Thoracic aorta (tissue), 2 donors: ENCODE data around the gene ELOVL5. TPM values are rescaled to one million over a fixed set of nuclear protein-coding genes. Genes with fewer than 3 reads are reported as not detected.
"Not testable (repeated sequence)": the region's sequence is repeated elsewhere in the genome, so short reads cannot be mapped to it uniquely, and the experiment has no call there.

Experiments
- ATAC-seq: fragments of 150-250 bp; one replicate; pipeline ENCODE4 v1.8.0; 2017; ENCODE audit warnings: low read depth; ENCODE audit not compliant: insufficient number of reproducible peaks, low FRiP score
- DNase-seq: peaks from one replicate; pipeline ENCODE4 v3.0.0-alpha.2; 2020; ENCODE audit warnings: low spot score
- H3K27ac ChIP-seq, 2 donors: fragments of 200-600 bp; sonication (generic); 1 replicate in 1 of 2; 2 replicates in 1 of 2; pipeline ENCODE4 v1.5.1; 2016; ENCODE audit warnings: mild to moderate bottlenecking in 2 of 2, moderate library complexity in 2 of 2
- H3K27me3 ChIP-seq: fragments of 200-600 bp; sonication (generic); replicated peaks from 2 replicates; pipeline ENCODE4 v1.6.0; 2016; ENCODE audit warnings: mild to moderate bottlenecking; ENCODE audit not compliant: insufficient read depth
- H3K36me3 ChIP-seq: fragments of 200-600 bp; sonication (generic); one replicate; pipeline ENCODE4 v1.5.1; 2016
- H3K4me1 ChIP-seq, 2 donors: fragments of 200-600 bp; sonication (generic); 1 replicate in 1 of 2; 2 replicates in 1 of 2; pipeline versions ENCODE4 v1.5.1 to v1.6.0; 2016; ENCODE audit warnings: low read depth in 2 of 2, mild to moderate bottlenecking in 1 of 2; ENCODE audit not compliant: control insufficient read depth in 1 of 2
- H3K4me3 ChIP-seq: fragments of 200-600 bp; sonication (generic); 2 replicates; pipeline ENCODE4 v1.5.1; 2016; ENCODE audit warnings: mild to moderate bottlenecking
- H3K9me3 ChIP-seq: fragments of 200-600 bp; sonication (generic); 2 replicates; pipeline ENCODE4 v1.5.1; 2016
- total RNA-seq, 2 donors: library from RNA; depleted of rRNA; stranded (reverse); fragments of >200 nt; gene quantifications; one replicate each; pipeline versions ENCODE4 v1.1.0 to v1.2.3, GENCODE V29; 2016
- TF ChIP-seq, protein P1 (sequence below): fragments of 200-600 bp; sonication (generic); IDR thresholded peaks from one replicate; pipeline ENCODE4 v1.5.1; 2019; ENCODE audit warnings: antibody characterized with exemption

The ELOVL5 gene
- total RNA-seq, 2 donors from 2014 or later, result 61.1 to 86.8 TPM

DNA sequence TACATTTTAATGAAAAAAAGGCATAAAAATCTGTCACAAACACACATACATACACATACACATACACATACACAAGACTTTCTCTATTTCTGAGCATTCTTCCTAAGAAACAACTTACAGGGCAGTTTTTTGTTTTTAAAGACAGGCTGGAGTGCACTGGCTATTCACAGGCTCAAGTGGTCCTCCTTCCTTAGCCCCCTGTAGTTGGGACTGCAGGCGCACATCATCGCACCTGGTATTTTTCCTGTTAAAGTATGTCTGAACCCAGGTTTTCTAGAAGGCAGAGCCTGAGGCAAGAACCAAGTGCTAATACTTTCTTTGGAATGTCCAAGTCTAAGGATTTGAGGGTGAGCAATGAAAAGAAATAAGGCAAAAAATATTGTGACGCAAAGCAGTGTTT lies 41.3 kb upstream of the ELOVL5 start:
- Histone ChIP-seq H3K4me3 (no peak overlapping the region), H3K27me3 (no peaks in the 10 kb centered on the region), H3K4me1 (no peaks in the 10 kb centered on the region), H3K27ac (no peak overlapping the region), H3K9me3 (no peaks in the 10 kb centered on the region), H3K36me3 (no peaks in the 10 kb centered on the region)
- DNase-seq (no peak), ATAC-seq (no peak)
- TF ChIP-seq, protein P1, sequence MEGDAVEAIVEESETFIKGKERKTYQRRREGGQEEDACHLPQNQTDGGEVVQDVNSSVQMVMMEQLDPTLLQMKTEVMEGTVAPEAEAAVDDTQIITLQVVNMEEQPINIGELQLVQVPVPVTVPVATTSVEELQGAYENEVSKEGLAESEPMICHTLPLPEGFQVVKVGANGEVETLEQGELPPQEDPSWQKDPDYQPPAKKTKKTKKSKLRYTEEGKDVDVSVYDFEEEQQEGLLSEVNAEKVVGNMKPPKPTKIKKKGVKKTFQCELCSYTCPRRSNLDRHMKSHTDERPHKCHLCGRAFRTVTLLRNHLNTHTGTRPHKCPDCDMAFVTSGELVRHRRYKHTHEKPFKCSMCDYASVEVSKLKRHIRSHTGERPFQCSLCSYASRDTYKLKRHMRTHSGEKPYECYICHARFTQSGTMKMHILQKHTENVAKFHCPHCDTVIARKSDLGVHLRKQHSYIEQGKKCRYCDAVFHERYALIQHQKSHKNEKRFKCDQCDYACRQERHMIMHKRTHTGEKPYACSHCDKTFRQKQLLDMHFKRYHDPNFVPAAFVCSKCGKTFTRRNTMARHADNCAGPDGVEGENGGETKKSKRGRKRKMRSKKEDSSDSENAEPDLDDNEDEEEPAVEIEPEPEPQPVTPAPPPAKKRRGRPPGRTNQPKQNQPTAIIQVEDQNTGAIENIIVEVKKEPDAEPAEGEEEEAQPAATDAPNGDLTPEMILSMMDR, result no peak

- H3K4me3 ChIP-seq, DNase-seq, H3K36me3 ChIP-seq, H3K4me1 ChIP-seq, H3K27ac ChIP-seq, H3K9me3 ChIP-seq, ATAC-seq, H3K27me3 ChIP-seq: not testable (repeated sequence)
Observed at GRCh38 chr6:53388615-53389014, 39.9 kb upstream of the ELOVL5 start.

DNA sequence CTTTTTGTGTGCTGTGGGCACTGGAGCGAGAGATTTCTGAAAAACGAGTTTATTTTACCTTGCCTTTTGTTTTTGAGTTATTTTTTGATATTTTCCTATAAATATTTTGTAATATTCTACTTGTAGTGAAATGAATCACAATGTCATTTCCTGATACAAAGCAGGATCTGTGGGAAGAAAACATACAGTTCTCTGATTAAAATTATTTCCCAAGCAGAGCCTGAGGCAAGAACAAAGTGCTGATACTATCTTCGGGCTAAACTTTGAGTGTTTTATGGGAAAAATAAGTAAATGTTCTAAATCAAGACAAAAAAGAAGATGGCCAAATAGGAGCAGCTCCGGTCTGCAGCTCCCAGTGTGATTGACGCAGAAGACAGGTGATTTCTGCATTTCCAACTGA lies 33.7 kb upstream of the ELOVL5 start:
- H3K27ac ChIP-seq, result no peak overlapping the region
- no peaks in the 10 kb centered on the region for H3K36me3 ChIP-seq
- ATAC-seq (no peak), DNase-seq (no peak)
- H3K4me1 ChIP-seq, result peaks cover 8 to 11% of the 10 kb centered on the region in 2 donors
- H3K4me3 ChIP-seq, result no peak overlapping the region
- TF ChIP-seq, protein P1, result no peak
- no peaks in the 10 kb centered on the region for H3K9me3 ChIP-seq
- no peaks in the 10 kb centered on the region for H3K27me3 ChIP-seq

DNA sequence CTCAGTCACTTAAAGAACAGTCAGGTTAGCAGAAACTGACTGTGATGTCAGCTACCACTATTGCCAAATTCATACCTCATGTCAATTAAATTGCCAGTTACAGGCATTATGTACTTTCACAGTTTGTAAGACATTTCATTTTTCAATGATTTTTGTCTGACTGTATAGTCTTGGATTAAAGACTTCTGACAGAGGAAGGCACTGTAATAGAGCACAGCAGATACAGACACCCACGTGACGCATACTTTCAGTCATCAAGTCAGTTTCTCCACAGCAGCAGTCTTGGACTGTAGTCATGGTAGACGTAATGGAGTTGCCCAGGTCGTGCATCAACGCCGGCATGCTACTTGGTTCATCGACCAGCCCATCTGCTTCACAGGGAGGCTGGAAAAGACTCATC lies 29.5 kb upstream of the ELOVL5 start:
- H3K9me3 ChIP-seq, result no peaks in the 10 kb centered on the region
- H3K27ac ChIP-seq, result peak overlapping the region in 1 of 2 donors; percentile 56
- TF ChIP-seq, protein P1, result no peak
- H3K4me1 ChIP-seq, result peaks cover 8 to 12% of the 10 kb centered on the region in 2 donors
- H3K27me3 ChIP-seq, result no peaks in the 10 kb centered on the region
- no peaks in the 10 kb centered on the region for H3K36me3 ChIP-seq
- ATAC-seq (peak; percentile 49), DNase-seq (no peak)
- no peak overlapping the region for H3K4me3 ChIP-seq

DNA sequence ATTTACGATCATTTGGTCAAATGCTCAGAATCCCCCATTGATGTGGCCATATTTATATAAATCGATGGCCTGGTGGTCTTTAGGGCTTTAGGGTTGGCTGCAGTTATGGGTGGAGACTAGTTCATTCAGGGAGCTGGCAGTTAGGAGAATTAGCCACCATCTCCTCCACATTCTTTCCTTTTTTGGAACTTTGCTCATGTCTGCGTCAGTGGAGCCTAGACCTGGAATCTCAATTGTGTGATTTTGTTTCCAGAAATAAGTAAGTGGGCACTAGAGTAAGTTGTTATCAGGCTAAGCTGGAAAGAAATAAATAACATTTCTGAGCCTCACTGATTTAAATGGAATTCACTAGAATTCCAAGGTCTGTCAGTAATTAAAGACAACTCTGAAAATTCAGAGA lies 29.0 kb upstream of the ELOVL5 start:
- H3K36me3 ChIP-seq, result no peaks in the 10 kb centered on the region
- H3K27me3 ChIP-seq, result no peaks in the 10 kb centered on the region
- H3K9me3 ChIP-seq, result no peaks in the 10 kb centered on the region
- H3K4me3 ChIP-seq, result no peak overlapping the region
- H3K4me1 ChIP-seq, result peaks cover 8 to 12% of the 10 kb centered on the region in 2 donors
- H3K27ac ChIP-seq, result peak overlapping the region in 1 of 2 donors; percentile 56
- DNase-seq (no peak), ATAC-seq (peak; percentile 53)
- TF ChIP-seq, protein P1, result no peak

GRCh38 chr6:53377289-53377688 lies 28.5 kb upstream of the ELOVL5 start:
- no peak for ATAC-seq
- TF ChIP-seq, protein P1, result no peak
- Histone ChIP-seq H3K36me3 (no peaks in the 10 kb centered on the region), H3K27ac (peak overlapping the region in 1 of 2 donors; percentile 56), H3K4me3 (no peak overlapping the region), H3K4me1 (peaks cover 8 to 12% of the 10 kb centered on the region in 2 donors), H3K9me3 (no peaks in the 10 kb centered on the region), H3K27me3 (no peaks in the 10 kb centered on the region)
- DNase-seq, result no peak
